ENCODE measurements around the gene TMPRSS15.

Gene TMPRSS15

GRCh38 chr21:18340387-18340942 lies 63.1 kb downstream of the TMPRSS15 start:
- DNase-seq: no peak

- no peak for DNase-seq
These were observed 67.8 kb downstream of the TMPRSS15 start for GRCh38 chr21:18335651-18336236.

GRCh38 chr21:18334066-18334465 lies 69.5 kb downstream of the TMPRSS15 start:
- DNase-seq: no peak

- no peak for DNase-seq
These were observed 85.4 kb downstream of the TMPRSS15 start for GRCh38 chr21:18318156-18318555.

- no peak for DNase-seq
These were observed 105.4 kb downstream of the TMPRSS15 start for GRCh38 chr21:18298228-18298627.

DNA sequence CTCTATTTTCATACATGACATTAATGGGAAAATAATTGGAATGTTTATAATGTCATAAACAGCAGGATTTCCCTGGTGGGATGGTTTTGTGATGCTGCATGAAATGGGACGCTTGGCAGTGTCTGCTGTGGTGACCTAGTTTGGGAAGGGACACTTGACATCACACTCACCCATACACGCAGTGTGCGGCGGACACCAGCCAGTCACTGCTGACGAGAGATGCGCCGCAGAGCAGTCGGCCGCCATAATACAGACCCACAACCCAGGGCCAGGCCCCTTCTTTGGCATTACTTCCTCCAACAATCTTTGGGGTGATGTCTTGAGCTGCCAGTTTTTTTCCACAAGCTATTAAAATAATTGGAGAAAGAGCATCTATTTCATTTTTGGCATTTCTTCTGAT lies 109.5 kb downstream of the TMPRSS15 start:
- DNase-seq: no peak

DNA sequence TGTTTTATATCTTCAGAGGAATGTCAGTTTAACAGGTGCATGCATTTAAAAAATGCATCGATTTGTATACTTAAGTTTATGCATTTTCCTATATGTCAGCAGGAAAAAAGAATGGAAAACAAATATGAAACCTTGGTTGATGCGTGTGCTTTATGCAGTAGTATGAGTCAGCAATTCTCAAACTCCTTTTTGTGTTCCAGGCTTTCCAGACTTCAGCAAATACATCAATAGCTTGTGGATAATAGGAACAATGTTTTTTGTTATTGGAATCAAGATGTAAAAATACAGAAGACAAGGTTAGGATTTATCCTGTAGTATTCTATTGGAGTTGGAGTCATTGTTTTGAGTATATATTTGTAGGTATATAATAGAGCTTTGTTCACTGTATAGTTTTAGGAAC lies 113.7 kb downstream of the TMPRSS15 start:
- DNase-seq: no peak

DNA sequence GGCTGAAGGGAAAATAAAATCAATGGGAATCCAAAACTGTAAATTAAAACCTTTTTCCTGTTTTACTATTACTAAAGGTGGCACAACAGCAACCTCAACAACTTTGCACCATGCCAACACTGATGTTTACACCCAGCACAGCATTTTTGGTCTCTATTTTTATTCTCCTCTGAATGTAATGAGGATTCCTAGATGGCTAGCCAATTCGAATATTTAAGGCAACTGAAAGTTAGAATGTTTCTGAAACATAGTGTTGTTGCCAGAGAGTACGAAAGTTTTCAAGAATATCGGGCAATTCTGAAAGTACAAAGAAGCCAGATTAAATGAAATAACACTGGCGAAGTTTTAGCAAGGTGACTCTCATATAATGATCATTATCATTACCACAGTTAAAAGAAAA lies 118.2 kb downstream of the TMPRSS15 start:
- no peak for DNase-seq

GRCh38 chr21:18275781-18276180 lies 127.8 kb downstream of the TMPRSS15 start:
- no peak for DNase-seq

- DNase-seq: no peak
These were observed 129.2 kb downstream of the TMPRSS15 start for GRCh38 chr21:18274370-18274769.

- DNase-seq: no peak
These were observed 130.2 kb downstream of the TMPRSS15 start for GRCh38 chr21:18273400-18273799.

DNA sequence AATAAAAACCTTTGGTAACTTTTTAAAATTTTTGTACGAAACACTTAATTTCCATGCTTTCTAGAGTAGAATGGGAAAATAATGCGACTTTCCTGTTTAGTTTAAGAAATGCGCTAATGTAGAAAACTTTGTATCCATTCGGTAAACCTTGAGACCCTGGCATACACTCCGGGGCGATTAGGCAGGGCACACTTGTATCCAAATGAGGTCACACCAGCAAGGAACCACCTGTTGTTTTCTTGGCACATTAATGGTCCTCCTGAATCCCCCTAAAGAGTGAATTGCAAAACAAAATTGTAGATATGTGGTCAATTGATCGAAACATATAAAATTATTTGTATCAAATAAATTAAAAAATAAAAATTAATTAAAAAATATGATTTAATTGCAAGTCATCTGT lies 133.7 kb downstream of the TMPRSS15 start:
- DNase-seq: no peak

DNA sequence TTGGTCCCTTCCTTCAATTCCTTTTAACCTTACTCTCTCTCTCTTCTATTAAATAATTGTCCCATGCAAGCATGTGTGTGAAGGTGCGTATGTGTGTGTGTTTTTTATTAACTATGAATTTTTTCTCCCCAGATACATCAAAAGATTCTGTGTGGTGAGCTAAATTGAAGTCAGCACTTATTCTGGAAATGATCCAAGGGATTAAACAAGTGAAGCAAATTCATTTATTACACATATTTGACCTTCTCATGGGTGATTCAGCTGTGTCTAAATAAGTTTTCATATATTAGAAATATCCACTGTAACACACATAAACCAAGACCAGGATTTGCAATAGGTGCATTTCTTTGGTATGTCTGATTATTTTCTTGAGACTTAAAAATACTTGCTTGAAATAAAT lies 134.7 kb downstream of the TMPRSS15 start:
- DNase-seq: no peak

DNA sequence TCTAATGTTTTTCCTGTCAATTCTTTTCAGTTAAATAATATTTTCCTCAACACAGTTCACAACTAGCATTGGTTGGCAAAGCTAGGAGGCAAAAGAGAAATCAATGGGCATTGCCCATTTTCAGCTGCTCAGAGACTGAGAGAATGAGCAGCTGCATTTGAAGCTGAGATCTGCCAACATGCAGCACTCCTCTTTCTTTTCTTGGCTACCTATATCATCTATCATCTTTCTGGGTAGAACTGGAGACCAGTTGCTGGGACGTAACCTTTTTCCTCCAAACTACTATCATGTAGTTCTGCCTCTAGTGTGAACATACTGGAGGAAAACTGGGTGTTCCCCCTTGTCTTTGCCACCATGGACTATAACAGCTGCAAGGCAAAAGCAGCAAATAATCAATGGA lies 136.1 kb downstream of the TMPRSS15 start:
- DNase-seq: no peak

- DNase-seq: no peak
These were observed 137.6 kb downstream of the TMPRSS15 start for GRCh38 chr21:18265944-18266343.

DNA sequence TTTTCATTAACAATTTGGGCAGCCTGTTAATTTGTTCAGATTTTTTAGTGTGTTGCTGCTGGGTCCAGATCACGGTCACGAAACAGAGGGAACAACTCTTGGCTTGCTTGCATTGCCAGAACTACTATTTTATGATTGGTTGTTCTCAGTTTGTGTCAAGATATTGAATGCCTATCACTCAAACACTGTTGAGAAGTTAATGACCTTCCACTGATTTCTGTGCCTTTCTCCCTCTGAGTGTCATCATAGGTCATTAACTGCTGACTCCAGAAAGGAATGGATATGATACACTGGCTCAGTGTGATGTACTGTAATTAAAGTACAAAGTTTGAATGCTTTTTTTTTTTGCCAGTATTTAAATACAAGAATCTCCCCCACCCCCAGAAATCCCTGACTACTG lies 149.8 kb downstream of the TMPRSS15 start:
- DNase-seq: no peak

- no peak for DNase-seq
These were observed 150.4 kb downstream of the TMPRSS15 start for GRCh38 chr21:18253221-18253620.

GRCh38 chr21:18252680-18253079 lies 150.9 kb downstream of the TMPRSS15 start:
- DNase-seq: no peak

DNA sequence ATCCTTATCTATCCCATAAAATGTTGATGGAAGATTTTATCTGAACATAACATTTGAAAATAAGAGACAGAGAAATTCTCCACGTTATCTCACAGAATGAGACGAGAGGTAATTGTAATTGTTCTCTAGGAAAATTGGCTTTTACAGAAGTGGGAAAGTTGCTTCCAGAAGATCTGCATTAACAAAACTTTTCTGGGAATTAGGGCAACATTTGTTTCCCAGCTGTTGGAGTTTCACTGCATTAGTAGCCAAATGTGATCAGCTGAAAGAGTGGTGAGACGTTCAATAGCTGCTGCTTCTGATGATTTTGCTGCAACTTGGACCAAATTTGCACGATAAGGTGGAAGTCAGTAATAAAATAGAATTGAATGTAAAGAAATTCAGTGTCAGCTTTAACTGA lies 151.3 kb downstream of the TMPRSS15 start:
- DNase-seq: no peak

- DNase-seq: no peak
These were observed 152.5 kb downstream of the TMPRSS15 start for GRCh38 chr21:18251065-18251464.

GRCh38 chr21:18249672-18250071 lies 153.9 kb downstream of the TMPRSS15 start:
- no peak for DNase-seq

- no peak for DNase-seq
These were observed 155.4 kb downstream of the TMPRSS15 start for GRCh38 chr21:18248171-18248570.

GRCh38 chr21:18245464-18245967 lies 158.1 kb downstream of the TMPRSS15 start:
- DNase-seq: no peak

GRCh38 chr21:18244671-18245463 lies 158.7 kb downstream of the TMPRSS15 start, which contains the start of gene CHODL:
CHODL (plus strand) TSS chr21:18244833; CDS start chr21:18245224, 391 bp downstream.
- DNase-seq: no peak

Data from CD4-positive, alpha-beta T cell treated with Interleukin-4 for 4 hours (primary cell).